Activated T-helper 1 cell treated with anti-CD3 and anti-CD28 coated beads, Interleukin-12 subunit alpha, Interleukin-12 subunit beta, Interleukin-2, Interleukin-4 antibody, amounts not matched to agents 30 ng/mL and 10 ng/mL and 1 ng/mL, durations not matched to agents 14 hours and 24 hours and 36 hours (primary cell): ENCODE measurements around the gene LRRTM4. TPM values are rescaled to one million over a fixed set of nuclear protein-coding genes. Genes with fewer than 3 reads are reported as not detected.

Source experiments
- DNase-seq: peaks from one replicate; pipeline ENCODE4 v3.0.0; 2021; ENCODE audit warnings: low spot score
- H3K27ac Mint-ChIP-seq: one replicate; pipeline ENCODE4 v1.8.0; 2021; ENCODE audit warnings: mild to moderate bottlenecking, mixed read lengths
- H3K27me3 Mint-ChIP-seq: one replicate; pipeline ENCODE4 v1.8.0; 2022; ENCODE audit warnings: mild to moderate bottlenecking, moderate library complexity, mixed read lengths; ENCODE audit not compliant: insufficient read depth
- H3K36me3 Mint-ChIP-seq: one replicate; pipeline ENCODE4 v1.8.0; 2021; ENCODE audit warnings: low read depth, mixed read lengths
- H3K4me1 Mint-ChIP-seq: one replicate; pipeline ENCODE4 v1.8.0; 2021; ENCODE audit warnings: low read depth, mixed read lengths
- H3K4me3 Mint-ChIP-seq: one replicate; pipeline ENCODE4 v1.8.0; 2021; ENCODE audit warnings: mild to moderate bottlenecking, moderate library complexity, mixed read lengths
- H3K9me3 Mint-ChIP-seq: one replicate; pipeline ENCODE4 v1.8.0; 2021; ENCODE audit warnings: mixed read lengths
- intact Hi-C: fragments of 100-400 bp; cut with micrococcal nuclease; formaldehyde crosslinking; loops from one replicate; pipeline ENCODE4 v1.15.1; 2024
- total RNA-seq: library from RNA; stranded (reverse); gene quantifications from 2 replicates; pipeline ENCODE4 v1.2.3, GENCODE V29; 2022

The LRRTM4 gene
- total RNA-seq, 1 donor from 2014 or later: not detected

GRCh38 chr2:77443076-77443475 lies 79.1 kb downstream of the LRRTM4 start:
- intact Hi-C loops: no loop called here
- Mint-ChIP-seq H3K27me3 (no peaks in the 10 kb centered on the region), H3K9me3 (no peaks in the 10 kb centered on the region), H3K36me3 (no peaks in the 10 kb centered on the region), H3K4me3 (no peak overlapping the region), H3K4me1 (no peaks in the 10 kb centered on the region), H3K27ac (no peak overlapping the region)
- no peak for DNase-seq

GRCh38 chr2:77434880-77435279 lies 87.3 kb downstream of the LRRTM4 start:
- Mint-ChIP-seq H3K4me3 (no peak overlapping the region), H3K9me3 (peaks cover 6% of the 10 kb centered on the region), H3K27me3 (no peaks in the 10 kb centered on the region), H3K4me1 (no peaks in the 10 kb centered on the region), H3K36me3 (no peaks in the 10 kb centered on the region), H3K27ac (no peak overlapping the region)
- intact Hi-C loops: no loop called here
- DNase-seq: no peak

GRCh38 chr2:77428946-77429345 lies 93.2 kb downstream of the LRRTM4 start:
- intact Hi-C loops: no loop called here
- H3K27me3 Mint-ChIP-seq: no peaks in the 10 kb centered on the region

GRCh38 chr2:77421971-77422370 lies 100.2 kb downstream of the LRRTM4 start:
- Mint-ChIP-seq H3K27me3 (no peaks in the 10 kb centered on the region), H3K4me1 (no peaks in the 10 kb centered on the region), H3K4me3 (no peak overlapping the region), H3K36me3 (no peaks in the 10 kb centered on the region), H3K27ac (no peak overlapping the region), H3K9me3 (peaks cover 9% of the 10 kb centered on the region)
- intact Hi-C loops: no loop called here
- no peak for DNase-seq

More at GRCh38 chr2:77428946-77429345, 93.2 kb downstream of the LRRTM4 start:
- no peak overlapping the region for H3K4me3 Mint-ChIP-seq
- DNase-seq: no peak
- H3K36me3 Mint-ChIP-seq: no peaks in the 10 kb centered on the region
- no peaks in the 10 kb centered on the region for H3K4me1 Mint-ChIP-seq
- no peak overlapping the region for H3K27ac Mint-ChIP-seq
- peaks cover 19% of the 10 kb centered on the region for H3K9me3 Mint-ChIP-seq

- no peak overlapping the region for H3K27ac Mint-ChIP-seq
- no peaks in the 10 kb centered on the region for H3K36me3 Mint-ChIP-seq
- DNase-seq: no peak
- no peak overlapping the region for H3K4me3 Mint-ChIP-seq
- H3K27me3 Mint-ChIP-seq: no peaks in the 10 kb centered on the region
- intact Hi-C loops: no loop called here
- H3K9me3 Mint-ChIP-seq: peaks cover 9% of the 10 kb centered on the region
- H3K4me1 Mint-ChIP-seq: no peaks in the 10 kb centered on the region
Observed at GRCh38 chr2:77418537-77418936, 103.6 kb downstream of the LRRTM4 start.

- Mint-ChIP-seq H3K4me1 (no peaks in the 10 kb centered on the region), H3K36me3 (no peaks in the 10 kb centered on the region), H3K9me3 (peaks cover 11% of the 10 kb centered on the region), H3K4me3 (no peak overlapping the region), H3K27ac (no peak overlapping the region), H3K27me3 (no peaks in the 10 kb centered on the region)
- no peak for DNase-seq
- intact Hi-C loops: no loop called here
Observed at GRCh38 chr2:77404189-77404588, 118.0 kb downstream of the LRRTM4 start.

GRCh38 chr2:77398970-77399600 lies 123.1 kb downstream of the LRRTM4 start:
- Mint-ChIP-seq H3K36me3 (no peaks in the 10 kb centered on the region), H3K27ac (no peak overlapping the region), H3K9me3 (peaks cover 11% of the 10 kb centered on the region), H3K27me3 (no peaks in the 10 kb centered on the region), H3K4me3 (no peak overlapping the region), H3K4me1 (no peaks in the 10 kb centered on the region)
- DNase-seq: no peak
- intact Hi-C loops: no loop called here

- H3K4me3 Mint-ChIP-seq: no peak overlapping the region
Observed at GRCh38 chr2:77397763-77398162, 124.4 kb downstream of the LRRTM4 start.

GRCh38 chr2:77395011-77395410 lies 127.2 kb downstream of the LRRTM4 start:
- no peaks in the 10 kb centered on the region for H3K4me1 Mint-ChIP-seq
- intact Hi-C loops: no loop called here
- DNase-seq: no peak
- no peak overlapping the region for H3K4me3 Mint-ChIP-seq
- H3K27ac Mint-ChIP-seq: no peak overlapping the region
- H3K36me3 Mint-ChIP-seq: no peaks in the 10 kb centered on the region
- no peaks in the 10 kb centered on the region for H3K27me3 Mint-ChIP-seq
- H3K9me3 Mint-ChIP-seq: peaks cover 4% of the 10 kb centered on the region

More at GRCh38 chr2:77397763-77398162, 124.4 kb downstream of the LRRTM4 start:
- Mint-ChIP-seq H3K27ac (no peak overlapping the region), H3K36me3 (no peaks in the 10 kb centered on the region), H3K9me3 (peaks cover 11% of the 10 kb centered on the region), H3K4me1 (no peaks in the 10 kb centered on the region), H3K27me3 (no peaks in the 10 kb centered on the region)
- DNase-seq: no peak
- intact Hi-C loops: no loop called here

GRCh38 chr2:77391119-77391518 lies 131.1 kb downstream of the LRRTM4 start:
- Mint-ChIP-seq H3K4me3 (no peak overlapping the region), H3K4me1 (no peaks in the 10 kb centered on the region), H3K9me3 (peaks cover 5% of the 10 kb centered on the region), H3K27ac (no peak overlapping the region), H3K27me3 (no peaks in the 10 kb centered on the region), H3K36me3 (no peaks in the 10 kb centered on the region)
- intact Hi-C loops: no loop called here
- no peak for DNase-seq

- no peaks in the 10 kb centered on the region for H3K4me1 Mint-ChIP-seq
- no peaks in the 10 kb centered on the region for H3K27me3 Mint-ChIP-seq
- peaks cover 5% of the 10 kb centered on the region for H3K9me3 Mint-ChIP-seq
- no peak overlapping the region for H3K27ac Mint-ChIP-seq
- intact Hi-C loops: no loop called here
- H3K4me3 Mint-ChIP-seq: no peak overlapping the region
- DNase-seq: no peak
- no peaks in the 10 kb centered on the region for H3K36me3 Mint-ChIP-seq
Observed at GRCh38 chr2:77387324-77387723, 134.9 kb downstream of the LRRTM4 start.

GRCh38 chr2:77372636-77373035 lies 149.5 kb downstream of the LRRTM4 start:
- intact Hi-C loops: no loop called here
- Mint-ChIP-seq H3K36me3 (no peaks in the 10 kb centered on the region), H3K4me1 (no peaks in the 10 kb centered on the region), H3K27ac (no peak overlapping the region), H3K27me3 (no peaks in the 10 kb centered on the region), H3K4me3 (no peak overlapping the region), H3K9me3 (no peaks in the 10 kb centered on the region)
- no peak for DNase-seq

- Mint-ChIP-seq H3K27me3 (no peaks in the 10 kb centered on the region), H3K9me3 (peaks cover 9% of the 10 kb centered on the region), H3K27ac (no peak overlapping the region), H3K36me3 (no peaks in the 10 kb centered on the region), H3K4me1 (no peaks in the 10 kb centered on the region), H3K4me3 (no peak overlapping the region)
- no peak for DNase-seq
- intact Hi-C loops: no loop called here
Observed at GRCh38 chr2:77370511-77370910, 151.7 kb downstream of the LRRTM4 start.

GRCh38 chr2:77363277-77363676 lies 158.9 kb downstream of the LRRTM4 start:
- no peak for DNase-seq
- intact Hi-C loops: no loop called here
- Mint-ChIP-seq H3K9me3 (peaks cover 29% of the 10 kb centered on the region), H3K27ac (no peak overlapping the region), H3K4me3 (no peak overlapping the region), H3K4me1 (no peaks in the 10 kb centered on the region), H3K27me3 (no peaks in the 10 kb centered on the region), H3K36me3 (no peaks in the 10 kb centered on the region)
